GM12874 (cell line): Measurements from ENCODE around the gene MCU.

Experiments used
- TF ChIP-seq, protein P1 (sequence below): IDR thresholded peaks from 2 replicates; pipeline ENCODE4 v1.5.1; 2011; ENCODE audit warnings: low read depth, mild to moderate bottlenecking, control low read depth, low read length, moderate library complexity; ENCODE audit not compliant: insufficient read depth

MCU gene

GRCh38 chr10:72794260-72794659 lies 102.3 kb downstream of the MCU start:
- TF ChIP-seq, protein P1, sequence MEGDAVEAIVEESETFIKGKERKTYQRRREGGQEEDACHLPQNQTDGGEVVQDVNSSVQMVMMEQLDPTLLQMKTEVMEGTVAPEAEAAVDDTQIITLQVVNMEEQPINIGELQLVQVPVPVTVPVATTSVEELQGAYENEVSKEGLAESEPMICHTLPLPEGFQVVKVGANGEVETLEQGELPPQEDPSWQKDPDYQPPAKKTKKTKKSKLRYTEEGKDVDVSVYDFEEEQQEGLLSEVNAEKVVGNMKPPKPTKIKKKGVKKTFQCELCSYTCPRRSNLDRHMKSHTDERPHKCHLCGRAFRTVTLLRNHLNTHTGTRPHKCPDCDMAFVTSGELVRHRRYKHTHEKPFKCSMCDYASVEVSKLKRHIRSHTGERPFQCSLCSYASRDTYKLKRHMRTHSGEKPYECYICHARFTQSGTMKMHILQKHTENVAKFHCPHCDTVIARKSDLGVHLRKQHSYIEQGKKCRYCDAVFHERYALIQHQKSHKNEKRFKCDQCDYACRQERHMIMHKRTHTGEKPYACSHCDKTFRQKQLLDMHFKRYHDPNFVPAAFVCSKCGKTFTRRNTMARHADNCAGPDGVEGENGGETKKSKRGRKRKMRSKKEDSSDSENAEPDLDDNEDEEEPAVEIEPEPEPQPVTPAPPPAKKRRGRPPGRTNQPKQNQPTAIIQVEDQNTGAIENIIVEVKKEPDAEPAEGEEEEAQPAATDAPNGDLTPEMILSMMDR = no peak

DNA sequence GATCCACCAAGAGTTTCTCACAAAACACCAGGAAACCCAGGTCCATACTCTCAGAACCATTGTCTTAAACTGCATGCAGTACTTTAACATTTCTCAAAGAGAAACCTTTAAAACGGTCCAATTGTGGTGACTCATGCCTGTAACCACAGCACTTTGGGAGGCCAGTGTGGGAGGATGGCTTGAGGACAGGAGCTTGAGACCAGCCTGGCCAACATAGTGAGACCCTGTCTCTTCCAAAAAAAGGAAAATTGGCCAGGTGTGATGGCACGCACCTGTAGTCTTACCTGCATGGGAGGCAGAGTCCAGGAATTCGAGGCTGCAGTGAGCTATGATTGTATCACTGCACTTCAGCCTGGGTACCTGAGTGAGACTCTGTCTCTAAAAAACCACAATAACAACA lies 104.1 kb downstream of the MCU start:
- TF ChIP-seq, protein P1 = no peak

GRCh38 chr10:72796538-72796937 lies 104.6 kb downstream of the MCU start:
- TF ChIP-seq, protein P1 = no peak

GRCh38 chr10:72800000-72800740 lies 108.2 kb downstream of the MCU start:
- TF ChIP-seq, protein P1 = no peak

- TF ChIP-seq, protein P1 = no peak
These were observed 108.8 kb downstream of the MCU start for GRCh38 chr10:72800741-72801092.

- TF ChIP-seq, protein P1 = no peak
These were observed 109.4 kb downstream of the MCU start for GRCh38 chr10:72801263-72801868.

- TF ChIP-seq, protein P1 = no peak
These were observed 110.4 kb downstream of the MCU start for GRCh38 chr10:72802332-72802731.
